Stimulated activated memory B cell treated with anti-CD40 and anti-IgM and Interleukin-4, amounts not matched to agents 10 μg/mL and 1 μg/mL and 100 μg/mL, for 72 hours (primary cell): Measurements from ENCODE around the gene LRRC47.
"Not testable (repeated sequence)": the region's sequence is repeated elsewhere in the genome, so short reads cannot be mapped to it uniquely, and the experiment has no call there.

ENCODE experiments used
- ATAC-seq: fragments of 150-1000 bp; cut with Tn5 transposase; 2 replicates; pipeline ENCODE4 v1.10.0; 2021
- H3K27ac Mint-ChIP-seq: one replicate; pipeline ENCODE4 v1.8.0; 2022; ENCODE audit warnings: mild to moderate bottlenecking, mixed read lengths
- H3K27me3 Mint-ChIP-seq: one replicate; pipeline ENCODE4 v1.8.0; 2022; ENCODE audit warnings: mixed read lengths
- H3K36me3 Mint-ChIP-seq: one replicate; pipeline ENCODE4 v1.8.0; 2022; ENCODE audit warnings: mixed read lengths
- H3K4me1 Mint-ChIP-seq: one replicate; pipeline ENCODE4 v1.8.0; 2022; ENCODE audit warnings: mixed read lengths
- H3K4me3 Mint-ChIP-seq: one replicate; pipeline ENCODE4 v1.8.0; 2022; ENCODE audit warnings: mild to moderate bottlenecking, moderate library complexity, mixed read lengths
- H3K9me3 Mint-ChIP-seq: one replicate; pipeline ENCODE4 v1.8.0; 2022; ENCODE audit warnings: mixed read lengths

LRRC47 gene

DNA sequence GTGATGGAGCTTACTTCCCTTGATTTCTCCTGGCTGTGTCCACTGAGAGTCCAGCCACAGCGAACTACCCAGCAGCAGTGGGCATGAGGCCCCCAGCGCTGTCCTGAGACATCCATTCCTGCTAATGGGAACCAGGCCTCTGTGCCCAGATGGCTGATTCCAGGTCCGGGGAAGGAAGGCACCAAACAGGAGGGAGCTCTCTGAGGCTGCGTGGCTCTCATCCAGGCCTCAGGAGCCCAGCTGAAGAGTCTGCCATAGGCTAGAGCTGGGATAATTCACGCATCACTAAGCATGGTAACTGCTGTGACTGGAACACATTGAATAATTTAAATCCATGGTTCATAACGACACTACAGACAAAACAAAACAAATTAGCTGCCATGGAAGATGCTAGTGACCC, 24.7 kb upstream of the LRRC47 start:
- no peaks in the 10 kb centered on the region for H3K27me3 Mint-ChIP-seq
- ATAC-seq, result no peak
- H3K4me1 Mint-ChIP-seq, result peaks cover 5% of the 10 kb centered on the region
- H3K4me3 Mint-ChIP-seq, result no peak overlapping the region
- peaks cover 85% of the 10 kb centered on the region for H3K36me3 Mint-ChIP-seq
- H3K27ac Mint-ChIP-seq, result no peak overlapping the region
- H3K9me3 Mint-ChIP-seq, result no peaks in the 10 kb centered on the region

DNA sequence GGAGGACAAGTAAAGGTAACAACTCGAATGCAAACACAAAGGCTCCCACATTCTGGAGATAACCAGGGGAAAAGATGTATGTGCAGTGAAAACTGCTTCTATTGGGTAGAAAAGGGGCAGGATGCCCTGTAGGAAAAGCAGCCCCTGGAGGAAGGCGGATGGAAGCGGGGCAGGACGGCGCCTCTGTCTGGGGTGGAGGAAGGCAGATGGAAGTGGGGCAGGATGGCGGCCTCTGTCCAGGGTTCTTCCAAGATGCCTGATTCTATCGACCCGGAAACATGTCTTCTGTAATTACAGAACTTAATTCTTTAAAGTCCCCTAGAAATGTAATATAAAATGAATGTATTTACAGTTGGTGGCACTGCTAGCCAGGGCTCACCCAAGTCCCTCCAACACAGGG, 24.0 kb upstream of the LRRC47 start:
- no peak overlapping the region for H3K27ac Mint-ChIP-seq
- no peaks in the 10 kb centered on the region for H3K9me3 Mint-ChIP-seq
- no peaks in the 10 kb centered on the region for H3K27me3 Mint-ChIP-seq
- peaks cover 85% of the 10 kb centered on the region for H3K36me3 Mint-ChIP-seq
- H3K4me3 Mint-ChIP-seq, result no peak overlapping the region
- ATAC-seq, result no peak
- peaks cover 5% of the 10 kb centered on the region for H3K4me1 Mint-ChIP-seq

DNA sequence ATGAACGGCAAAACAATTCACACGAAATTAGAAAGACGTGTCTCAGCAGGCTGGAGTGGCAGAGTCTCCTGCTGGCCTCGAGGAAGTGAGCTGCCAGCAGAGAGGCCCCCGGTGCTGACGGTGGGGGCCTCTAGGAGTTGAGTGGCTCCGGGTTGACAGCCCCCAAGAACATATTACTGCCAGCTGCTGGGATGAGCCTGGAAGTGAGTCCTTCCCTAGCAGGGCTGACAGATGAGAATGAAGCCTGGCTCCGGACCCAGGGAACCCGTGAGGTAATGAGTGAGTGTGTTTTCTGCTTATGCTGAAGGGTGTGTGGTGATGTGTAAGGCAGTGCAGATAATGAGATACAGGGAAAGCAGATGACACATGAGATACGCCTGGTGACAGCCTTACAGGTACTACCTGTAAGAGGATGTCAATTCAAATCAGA, 23.5 kb upstream of the LRRC47 start:
- ATAC-seq, result no peak
- Mint-ChIP-seq H3K4me1 (peaks cover 5% of the 10 kb centered on the region), H3K36me3 (peaks cover 90% of the 10 kb centered on the region), H3K4me3 (no peak overlapping the region), H3K27ac (no peak overlapping the region), H3K27me3 (no peaks in the 10 kb centered on the region), H3K9me3 (no peaks in the 10 kb centered on the region)

DNA sequence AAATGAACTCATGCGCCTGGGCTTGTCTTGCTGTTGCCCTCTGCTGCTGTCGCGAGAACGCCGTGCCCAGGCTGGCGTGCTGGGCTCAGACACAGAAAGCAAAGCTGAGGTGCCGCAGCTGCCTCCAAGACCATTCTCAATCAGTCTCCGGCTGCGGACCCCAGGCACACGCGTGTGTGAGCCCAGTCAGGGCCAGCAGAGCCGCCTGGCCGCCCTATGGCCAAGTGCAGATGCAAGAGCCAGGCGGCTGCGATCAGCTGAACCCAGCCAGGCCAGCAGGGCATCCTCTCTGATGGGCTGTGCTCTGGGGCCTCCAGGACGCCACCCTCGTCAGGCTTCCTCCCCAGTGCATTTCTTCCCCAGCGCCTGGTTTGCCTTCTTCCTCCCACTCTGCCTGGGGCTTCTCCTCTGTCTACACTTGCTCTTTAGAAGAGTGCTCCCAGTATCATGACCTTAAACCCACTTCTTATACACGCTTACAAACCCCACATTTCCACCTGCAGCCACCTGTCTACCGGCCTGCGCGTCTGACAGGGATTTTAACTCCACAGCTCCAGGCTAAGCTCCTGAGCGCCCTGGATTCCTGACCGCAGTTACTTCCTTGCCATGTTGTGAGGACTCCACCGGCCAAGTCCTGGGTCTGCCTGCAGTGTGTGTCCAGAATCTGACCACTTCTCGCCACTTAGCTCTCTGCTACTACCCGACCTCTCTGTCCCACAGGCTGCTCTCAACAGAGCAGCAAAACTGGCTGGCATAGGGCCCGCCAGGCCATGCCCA, 21.7 kb upstream of the LRRC47 start:
- Mint-ChIP-seq H3K9me3 (no peaks in the 10 kb centered on the region), H3K27ac (no peak overlapping the region), H3K4me3 (no peak overlapping the region), H3K36me3 (peaks cover 83% of the 10 kb centered on the region), H3K4me1 (peaks cover 5% of the 10 kb centered on the region), H3K27me3 (no peaks in the 10 kb centered on the region)
- no peak for ATAC-seq

DNA sequence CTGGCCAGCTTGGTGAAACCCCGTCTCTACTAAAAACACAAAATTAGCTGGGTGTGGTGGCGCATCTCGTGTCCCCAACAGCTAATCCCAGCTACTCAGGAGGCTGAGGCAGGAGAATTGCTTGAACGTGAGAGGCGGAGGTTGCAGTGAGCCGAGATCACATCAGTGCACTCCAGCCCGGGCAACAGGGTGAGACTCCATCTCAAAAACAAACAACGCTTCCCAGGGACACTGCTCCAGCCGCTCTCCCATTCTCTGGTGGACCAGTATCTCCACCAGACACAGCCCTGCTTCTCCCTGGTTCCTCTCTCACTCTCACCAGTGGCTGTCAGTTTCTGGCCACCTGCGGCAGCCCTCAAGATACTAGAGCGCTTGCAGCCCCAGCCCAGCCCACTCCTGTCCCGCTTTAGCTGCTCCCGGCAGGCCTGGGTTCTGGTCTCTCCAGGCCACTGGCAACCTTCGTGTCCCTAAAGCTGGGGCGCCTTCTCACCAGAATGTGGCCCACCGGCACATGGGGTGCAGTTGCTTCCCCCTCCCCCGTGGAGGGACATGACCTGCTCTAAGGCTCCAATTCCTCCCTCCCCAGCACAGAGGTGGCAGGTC, 20.9 kb upstream of the LRRC47 start:
- Mint-ChIP-seq H3K4me3 (no peak overlapping the region), H3K36me3 (peaks cover 75% of the 10 kb centered on the region)
- ATAC-seq, result no peak

DNA sequence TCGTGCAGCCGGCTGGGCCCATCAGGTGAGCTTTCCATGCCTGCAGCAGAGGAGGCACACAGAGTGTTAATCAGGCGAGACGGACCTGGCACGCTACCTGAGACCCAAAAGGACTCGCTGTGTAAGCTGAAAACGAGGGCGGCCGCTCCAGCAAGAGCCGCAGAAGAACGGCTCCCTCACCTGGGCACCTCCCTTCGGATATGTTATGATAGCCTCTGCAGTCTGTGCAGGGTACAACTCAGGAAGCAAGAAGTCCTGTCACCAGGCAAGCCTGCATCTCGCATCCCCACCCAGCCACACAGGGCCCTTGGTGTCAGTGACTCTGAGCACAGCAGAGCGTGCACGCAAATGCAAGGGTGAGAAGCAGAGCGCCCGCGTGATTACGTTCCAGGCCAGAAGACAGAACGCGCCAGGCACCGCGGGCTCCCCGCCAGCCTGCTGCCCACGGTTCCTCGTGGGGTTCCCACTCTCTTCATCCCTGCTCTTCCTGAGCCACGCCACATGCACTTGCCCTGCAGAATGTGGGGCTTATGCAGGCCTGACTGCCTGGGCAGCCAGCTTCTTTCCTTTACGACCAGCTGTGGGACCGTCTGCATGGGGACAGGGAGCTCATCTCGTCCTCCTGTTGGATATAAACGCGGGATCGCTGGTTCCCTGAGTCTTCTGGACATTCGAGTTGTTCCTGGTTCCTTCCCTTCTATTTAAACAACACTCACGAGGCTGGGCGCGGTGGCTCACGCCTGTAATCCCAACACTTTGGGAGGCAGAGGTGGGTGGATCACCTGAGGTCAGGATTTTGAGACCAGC, 20.2 kb upstream of the LRRC47 start:
- Mint-ChIP-seq H3K27me3 (no peaks in the 10 kb centered on the region), H3K4me1 (peaks cover 8% of the 10 kb centered on the region), H3K36me3 (peaks cover 68% of the 10 kb centered on the region), H3K9me3 (no peaks in the 10 kb centered on the region), H3K4me3 (no peak overlapping the region), H3K27ac (no peak overlapping the region)
- ATAC-seq, result no peak

More for the DNA sequence above, 20.9 kb upstream of the LRRC47 start:
- Mint-ChIP-seq H3K27me3 (no peaks in the 10 kb centered on the region), H3K9me3 (no peaks in the 10 kb centered on the region), H3K27ac (no peak overlapping the region), H3K4me1 (peaks cover 5% of the 10 kb centered on the region)

DNA sequence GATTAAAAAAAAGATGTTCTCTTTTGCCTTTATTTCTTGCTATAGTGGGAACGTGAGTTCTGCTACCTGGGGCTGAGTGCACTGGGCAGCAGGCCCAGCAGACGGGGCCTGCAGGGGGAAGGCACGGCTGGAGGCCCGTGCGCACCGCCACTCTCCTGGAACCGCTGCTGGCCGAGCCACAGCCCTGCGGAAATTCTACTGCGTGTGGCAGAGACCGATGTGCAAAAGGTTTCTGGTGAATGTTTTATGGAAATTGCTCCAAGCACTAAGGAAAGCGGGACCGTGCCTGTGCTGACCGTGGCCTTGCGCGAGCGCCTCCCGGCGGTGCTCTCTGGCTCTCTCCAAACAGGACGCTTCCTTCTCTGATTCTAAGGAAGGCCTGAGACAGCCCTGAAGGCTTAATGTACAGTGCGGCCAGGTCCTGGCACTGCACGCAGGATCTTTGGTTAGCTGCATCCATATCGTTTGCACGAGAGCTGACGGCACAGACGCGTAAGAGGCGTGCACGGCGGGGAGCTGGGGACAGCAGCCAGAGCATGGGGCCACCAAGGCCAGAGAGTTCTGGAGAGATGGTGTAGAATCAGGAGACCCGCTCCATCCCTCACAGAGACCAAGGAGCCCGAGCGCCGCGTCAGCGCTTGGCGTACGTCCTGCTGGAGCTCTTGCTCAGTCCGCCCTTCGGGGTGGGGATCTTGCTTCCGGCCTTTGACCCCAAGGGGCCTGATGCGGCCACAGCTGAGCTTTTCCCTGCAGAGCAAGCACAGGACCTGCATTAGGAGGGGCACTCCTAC, 18.7 kb upstream of the LRRC47 start:
- peaks cover 12% of the 10 kb centered on the region for H3K4me1 Mint-ChIP-seq
- H3K27ac Mint-ChIP-seq, result no peak overlapping the region
- no peak for ATAC-seq
- no peaks in the 10 kb centered on the region for H3K9me3 Mint-ChIP-seq
- H3K4me3 Mint-ChIP-seq, result no peak overlapping the region
- peaks cover 53% of the 10 kb centered on the region for H3K36me3 Mint-ChIP-seq
- H3K27me3 Mint-ChIP-seq, result no peaks in the 10 kb centered on the region

DNA sequence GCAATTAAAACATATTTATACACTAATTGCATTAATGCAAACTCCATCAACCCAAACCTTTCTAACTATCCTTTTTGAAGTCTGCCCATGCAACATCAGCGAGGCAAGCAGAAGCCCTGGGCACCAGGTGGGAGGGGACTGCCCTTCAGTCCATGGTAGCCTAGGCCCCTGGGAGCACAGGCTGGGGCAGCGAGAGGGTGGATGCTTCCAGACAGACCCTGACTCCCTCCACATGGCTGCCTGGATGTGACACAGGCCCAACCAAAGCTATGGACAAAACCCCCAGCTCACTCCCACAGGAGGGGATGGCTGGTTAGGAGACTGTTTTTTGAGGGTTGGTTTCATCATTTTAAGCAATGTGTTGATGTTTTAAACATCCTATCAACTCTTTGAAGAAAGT, 17.8 kb upstream of the LRRC47 start:
- H3K4me1 Mint-ChIP-seq, result peaks cover 7% of the 10 kb centered on the region
- H3K27me3 Mint-ChIP-seq, result no peaks in the 10 kb centered on the region
- no peak for ATAC-seq
- H3K4me3 Mint-ChIP-seq, result no peak overlapping the region
- H3K36me3 Mint-ChIP-seq, result peaks cover 44% of the 10 kb centered on the region
- H3K9me3 Mint-ChIP-seq, result no peaks in the 10 kb centered on the region
- no peak overlapping the region for H3K27ac Mint-ChIP-seq

DNA sequence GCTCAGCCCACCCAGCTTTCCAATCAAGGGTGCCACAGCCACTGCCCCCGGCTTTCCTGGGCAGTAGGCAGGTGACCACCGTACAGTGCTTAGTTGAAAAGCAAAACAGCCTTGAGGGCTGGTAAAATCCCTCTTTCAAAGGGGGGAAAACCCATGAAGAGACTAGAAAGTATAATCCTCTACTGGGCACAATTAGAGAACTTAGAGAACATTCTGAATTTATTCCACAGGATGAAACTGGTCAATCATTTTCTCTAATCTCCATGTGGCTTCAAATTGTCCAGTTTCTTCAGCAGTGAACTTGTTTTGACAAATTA, 15.3 kb upstream of the LRRC47 start:
- Mint-ChIP-seq H3K4me3 (no peak overlapping the region), H3K36me3 (peaks cover 27% of the 10 kb centered on the region), H3K27ac (no peak overlapping the region), H3K9me3 (peaks cover 3% of the 10 kb centered on the region), H3K4me1 (peaks cover 7% of the 10 kb centered on the region), H3K27me3 (peaks cover 6% of the 10 kb centered on the region)
- peak; percentile 74 for ATAC-seq

DNA sequence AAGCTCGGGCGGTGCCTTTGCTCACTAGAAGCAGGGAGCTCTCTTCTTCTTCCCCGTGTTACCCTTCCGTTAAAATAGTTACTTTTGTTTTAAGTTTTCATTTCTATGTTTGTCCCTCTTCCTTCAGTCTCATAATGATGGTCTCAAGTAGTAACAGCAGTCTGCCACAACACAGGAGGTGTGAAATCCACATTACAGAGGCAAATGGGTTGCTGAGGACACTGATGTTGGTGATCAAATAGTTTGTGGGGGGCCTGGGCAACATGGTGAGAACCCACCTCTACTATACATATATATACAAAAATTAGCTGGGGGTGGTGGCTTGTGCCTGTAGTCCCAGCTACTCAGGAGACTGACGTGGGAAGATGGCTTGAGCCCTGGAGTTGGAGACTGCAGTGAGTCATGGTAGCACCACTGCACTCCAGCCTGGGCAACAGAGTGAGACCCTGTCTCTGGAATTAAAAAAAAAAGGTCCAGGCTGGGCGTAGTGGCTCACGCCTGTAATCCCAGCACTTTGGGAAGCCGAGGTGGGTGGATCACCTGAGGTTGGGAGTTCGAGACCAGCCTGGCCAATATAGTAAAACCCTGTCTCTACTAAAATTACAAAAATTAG, 14.0 kb upstream of the LRRC47 start:
- not testable (repeated sequence) for H3K4me1 Mint-ChIP-seq, H3K27ac Mint-ChIP-seq, H3K4me3 Mint-ChIP-seq, H3K9me3 Mint-ChIP-seq, ATAC-seq
- Mint-ChIP-seq H3K27me3 (peaks cover 17% of the 10 kb centered on the region), H3K36me3 (peaks cover 15% of the 10 kb centered on the region)

DNA sequence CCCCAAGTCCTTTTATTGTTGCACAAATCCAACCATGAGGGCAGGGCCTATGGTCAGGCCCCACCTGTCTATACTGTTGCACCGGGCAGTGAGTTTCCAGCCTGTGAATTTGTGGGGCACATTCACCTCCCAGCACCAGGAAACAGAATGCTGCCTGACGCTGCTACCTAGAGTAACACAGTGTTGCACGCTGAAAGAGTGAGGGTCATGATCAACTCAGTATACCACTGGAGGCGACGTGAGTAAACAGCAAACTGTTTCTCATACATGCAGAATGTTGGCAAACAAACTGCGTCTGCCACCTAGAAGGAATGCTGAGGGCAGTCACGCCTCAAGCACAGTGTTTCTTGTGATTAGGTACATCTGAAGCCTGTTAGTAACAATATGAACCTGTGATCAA, 13.4 kb upstream of the LRRC47 start:
- peaks cover 7% of the 10 kb centered on the region for H3K9me3 Mint-ChIP-seq
- peaks cover 23% of the 10 kb centered on the region for H3K27me3 Mint-ChIP-seq
- H3K4me3 Mint-ChIP-seq, result no peak overlapping the region
- H3K36me3 Mint-ChIP-seq, result peaks cover 10% of the 10 kb centered on the region
- H3K4me1 Mint-ChIP-seq, result peaks cover 15% of the 10 kb centered on the region
- no peak overlapping the region for H3K27ac Mint-ChIP-seq
- ATAC-seq, result no peak

DNA sequence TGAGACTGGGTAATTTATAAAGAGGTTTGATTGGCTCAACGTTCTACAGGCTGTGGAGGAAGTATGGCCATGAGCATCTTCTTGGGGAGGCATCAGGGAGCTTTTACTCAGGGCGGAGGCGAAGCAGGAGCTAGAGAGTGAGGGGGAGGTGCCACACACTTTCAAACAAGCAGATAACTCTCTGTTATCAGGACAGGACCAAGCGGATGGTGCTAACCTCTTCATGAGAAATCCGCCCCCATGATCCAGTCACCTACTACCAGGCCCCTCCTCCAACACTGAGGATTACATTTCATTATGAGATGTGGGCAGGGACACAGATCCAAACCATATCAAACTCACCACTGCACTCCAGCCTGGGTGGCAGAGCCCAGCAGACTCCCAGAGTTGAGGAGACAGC, 11.5 kb upstream of the LRRC47 start:
- Mint-ChIP-seq H3K27ac (no peak overlapping the region), H3K9me3 (peaks cover 7% of the 10 kb centered on the region)

DNA sequence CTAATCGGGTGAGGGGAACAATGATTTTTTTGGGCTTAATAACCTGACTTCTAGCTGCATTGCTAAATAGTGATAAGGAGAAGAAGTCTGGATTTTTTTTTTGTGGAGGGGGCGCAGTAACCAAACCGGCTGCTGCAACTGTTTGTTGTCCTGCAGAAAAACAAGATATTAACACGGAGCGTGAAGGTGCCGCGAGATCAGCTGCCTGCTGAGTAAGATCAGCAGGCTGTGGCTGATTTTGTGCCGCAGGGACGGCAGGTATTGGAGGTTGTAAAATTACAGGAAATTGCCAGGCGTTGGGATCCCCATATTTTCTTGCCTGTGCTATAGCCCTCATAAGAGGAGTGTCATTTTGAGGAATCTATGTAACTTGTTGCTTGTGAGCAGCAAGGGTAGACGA, 8.7 kb upstream of the LRRC47 start:
- no peak for ATAC-seq
- peaks cover 7% of the 10 kb centered on the region for H3K9me3 Mint-ChIP-seq
- H3K27ac Mint-ChIP-seq, result peak overlapping the region; percentile 78
- no peaks in the 10 kb centered on the region for H3K36me3 Mint-ChIP-seq
- H3K4me1 Mint-ChIP-seq, result peaks cover 31% of the 10 kb centered on the region
- peak overlapping the region; percentile 7 for H3K4me3 Mint-ChIP-seq
- H3K27me3 Mint-ChIP-seq, result peaks cover 32% of the 10 kb centered on the region

More for the DNA sequence above, 11.5 kb upstream of the LRRC47 start:
- Mint-ChIP-seq H3K36me3 (no peaks in the 10 kb centered on the region), H3K27me3 (peaks cover 31% of the 10 kb centered on the region), H3K4me3 (no peak overlapping the region), H3K4me1 (peaks cover 22% of the 10 kb centered on the region)
- no peak for ATAC-seq

DNA sequence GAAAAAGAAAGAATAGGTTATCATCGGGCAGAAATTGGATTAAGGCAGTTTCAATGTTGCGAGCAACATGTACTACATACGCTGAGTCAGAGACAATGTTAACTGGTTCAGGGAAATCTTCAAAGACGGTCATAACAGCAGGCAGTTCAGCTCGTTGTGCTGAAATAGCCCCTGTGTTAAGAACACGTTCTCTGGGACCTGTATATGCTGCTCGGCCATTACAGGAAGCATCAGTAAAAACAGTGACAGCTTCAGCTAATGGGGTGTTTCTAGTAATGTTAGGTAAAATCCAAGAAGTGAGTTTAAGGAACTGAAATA, 8.3 kb upstream of the LRRC47 start:
- Mint-ChIP-seq H3K4me1 (peaks cover 31% of the 10 kb centered on the region), H3K27ac (peak overlapping the region; percentile 78), H3K4me3 (peak overlapping the region; percentile 28), H3K27me3 (peaks cover 32% of the 10 kb centered on the region)
- not testable (repeated sequence) for H3K36me3 Mint-ChIP-seq, H3K9me3 Mint-ChIP-seq
- ATAC-seq, result peak; percentile 34
